Smooth muscle cell (in vitro differentiated cells): ENCODE results near the gene IFT52. TPM values are rescaled to one million over a fixed set of nuclear protein-coding genes. Genes with fewer than 3 reads are reported as not detected.

ENCODE experiments used
- DNase-seq: peaks from one replicate; lab custom pipeline; 2025; ENCODE audit not compliant: unreplicated experiment; lab: John Stamatoyannopoulos, UW
- H2AFZ ChIP-seq: fragments of 200-600 bp; sonication (generic); 2 replicates; pipeline ENCODE4 v1.6.0; 2016; ENCODE audit warnings: antibody characterized with exemption, low read depth, mild to moderate bottlenecking
- H3F3A ChIP-seq: fragments of 200-600 bp; sonication (generic); 2 replicates; pipeline ENCODE4 v1.6.0; 2017; ENCODE audit warnings: antibody characterized with exemption, low read depth
- H3K27ac ChIP-seq: fragments of 200-600 bp; sonication (generic); 2 replicates; pipeline ENCODE4 v1.5.1; 2016; ENCODE audit warnings: low read depth, mild to moderate bottlenecking
- H3K27me3 ChIP-seq: fragments of 200-600 bp; sonication (generic); 2 replicates; pipeline ENCODE4 v1.6.1; 2016; ENCODE audit warnings: low read depth, mild to moderate bottlenecking
- H3K36me3 ChIP-seq: fragments of 200-600 bp; sonication (generic); 2 replicates; pipeline ENCODE4 v1.5.1; 2016; ENCODE audit warnings: low read depth
- H3K4me1 ChIP-seq: fragments of 200-600 bp; sonication (generic); 2 replicates; pipeline ENCODE4 v1.5.1; 2016; ENCODE audit warnings: low read depth
- H3K4me2 ChIP-seq: fragments of 200-600 bp; sonication (generic); 2 replicates; pipeline ENCODE4 v1.6.0; 2016; ENCODE audit warnings: mild to moderate bottlenecking
- H3K4me3 ChIP-seq: fragments of 200-600 bp; sonication (generic); 2 replicates; pipeline ENCODE4 v1.5.1; 2016; ENCODE audit warnings: mild to moderate bottlenecking
- H3K79me2 ChIP-seq: fragments of 200-600 bp; sonication (generic); 2 replicates; pipeline ENCODE4 v1.6.0; 2016; ENCODE audit warnings: low read depth, mild to moderate bottlenecking
- H3K9ac ChIP-seq: fragments of 200-600 bp; sonication (generic); 2 replicates; pipeline ENCODE4 v1.6.0; 2016; ENCODE audit warnings: low read depth
- H3K9me3 ChIP-seq: fragments of 200-600 bp; sonication (generic); replicated peaks from 2 replicates; pipeline ENCODE4 v1.5.1; 2016; ENCODE audit warnings: low read depth
- H4K20me1 ChIP-seq: fragments of 200-600 bp; sonication (generic); 2 replicates; pipeline ENCODE4 v1.6.0; 2016; ENCODE audit warnings: low read depth
- CTCF ChIP-seq: fragments of 200-600 bp; sonication (generic); IDR thresholded peaks from 2 replicates; pipeline ENCODE4 v1.5.1; 2017; ENCODE audit warnings: borderline replicate concordance, mild to moderate bottlenecking, antibody characterized with exemption; ENCODE audit not compliant: insufficient read depth, poor library complexity, severe bottlenecking
- WGBS: methylation state at CpG from one replicate; pipeline ENCODE4 v1.1.7; 2016; ENCODE audit warnings: low lambda C conversion rate; 5-methylcytosine and 5-hydroxymethylcytosine counted together
- polyA plus RNA-seq: library from polyadenylated mRNA; unstranded; fragments of >200 nt; fragmentation: Nextera tagmentation; extraction: Ambion mirVana; gene quantifications from 2 replicates; pipeline ENCODE4 v1.2.1, GENCODE V29; 2016
- total RNA-seq: library from RNA; depleted of rRNA; stranded (reverse); fragments of >200 nt; gene quantifications from 2 replicates; pipeline ENCODE4 v1.2.3, GENCODE V29; 2014

Gene IFT52
- total and polyA plus RNA-seq, 2 experiments from 2014 or later = 46.5 to 51.0 TPM

GRCh38 chr20:43681991-43682410 is 91.3 kb downstream of the IFT52 start:
- H2AFZ ChIP-seq = no peak overlapping the region
- H3K4me2 ChIP-seq = no peak overlapping the region

GRCh38 chr20:43682446-43682845 is 91.7 kb downstream of the IFT52 start:
- H3K4me2 ChIP-seq = no peak overlapping the region
- TF ChIP-seq CTCF = no peak
- H3K4me3 ChIP-seq = no peak overlapping the region
- H3K79me2 ChIP-seq = no peaks in the 10 kb centered on the region
- H3K27me3 ChIP-seq = no peaks in the 10 kb centered on the region
- no peaks in the 10 kb centered on the region for H3F3A ChIP-seq
- WGBS = 95% methylated on average over 9 of the region's 9 CpGs
- no peak overlapping the region for H3K9ac ChIP-seq
- no peak overlapping the region for H3K27ac ChIP-seq
- H4K20me1 ChIP-seq = no peaks in the 10 kb centered on the region
- no peaks in the 10 kb centered on the region for H3K4me1 ChIP-seq
- H3K36me3 ChIP-seq = no peaks in the 10 kb centered on the region
- no peak for DNase-seq
- no peak overlapping the region for H2AFZ ChIP-seq
- H3K9me3 ChIP-seq = no peaks in the 10 kb centered on the region

More at GRCh38 chr20:43681991-43682410, 91.3 kb downstream of the IFT52 start:
- Histone ChIP-seq H4K20me1 (no peaks in the 10 kb centered on the region), H3K27me3 (no peaks in the 10 kb centered on the region), H3K27ac (no peak overlapping the region), H3K36me3 (no peaks in the 10 kb centered on the region), H3F3A (no peaks in the 10 kb centered on the region), H3K4me1 (no peaks in the 10 kb centered on the region), H3K4me3 (no peak overlapping the region), H3K79me2 (no peaks in the 10 kb centered on the region), H3K9me3 (no peaks in the 10 kb centered on the region), H3K9ac (no peak overlapping the region)
- TF ChIP-seq CTCF = no peak
- WGBS = 86% methylated on average over 2 of the region's 2 CpGs
- no peak for DNase-seq

DNA sequence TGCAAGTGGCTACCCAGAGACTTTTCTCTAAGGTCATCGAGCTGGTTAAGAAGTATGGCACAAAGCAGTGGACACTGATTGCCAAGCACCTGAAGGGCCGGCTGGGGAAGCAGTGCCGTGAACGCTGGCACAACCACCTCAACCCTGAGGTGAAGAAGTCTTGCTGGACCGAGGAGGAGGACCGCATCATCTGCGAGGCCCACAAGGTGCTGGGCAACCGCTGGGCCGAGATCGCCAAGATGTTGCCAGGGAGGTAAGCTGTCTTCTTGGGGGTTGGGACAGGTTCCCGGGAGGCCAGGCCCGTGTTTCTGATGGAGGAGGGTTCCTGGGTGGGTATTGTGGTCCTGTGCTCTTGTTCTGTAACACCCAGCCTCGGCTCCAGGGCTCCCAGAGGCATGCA is 96.1 kb downstream of the IFT52 start:
- Histone ChIP-seq H3K27me3 (no peaks in the 10 kb centered on the region), H3K79me2 (no peaks in the 10 kb centered on the region), H3K27ac (no peak overlapping the region), H4K20me1 (no peaks in the 10 kb centered on the region), H3K4me3 (no peak overlapping the region), H3K4me1 (no peaks in the 10 kb centered on the region), H3F3A (no peaks in the 10 kb centered on the region), H3K9ac (no peak overlapping the region), H2AFZ (no peak overlapping the region), H3K9me3 (no peaks in the 10 kb centered on the region), H3K36me3 (no peaks in the 10 kb centered on the region), H3K4me2 (no peak overlapping the region)
- DNase-seq = no peak
- no peak for TF ChIP-seq CTCF
- 97% methylated on average over 13 of the region's 13 CpGs for WGBS

DNA sequence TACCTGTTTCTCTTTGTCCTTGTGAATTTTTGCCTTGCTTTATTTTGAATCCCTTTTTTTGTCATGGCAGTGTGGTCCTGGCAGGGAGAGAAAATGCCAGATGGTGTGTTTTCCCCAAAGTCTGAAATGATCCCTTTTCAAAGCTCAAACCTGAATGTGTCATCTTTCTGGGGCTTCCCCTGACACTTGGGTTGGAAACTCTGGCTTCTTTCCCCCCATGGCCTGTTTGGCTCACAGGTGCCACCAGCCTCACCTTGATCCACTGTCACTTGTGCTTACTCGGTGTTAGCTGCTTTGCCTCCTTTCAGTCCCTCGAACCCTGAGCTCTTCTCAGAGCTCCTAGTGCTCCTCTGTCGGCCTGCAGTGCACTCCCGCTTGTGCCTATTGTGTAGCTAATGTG is 98.4 kb downstream of the IFT52 start:
- Histone ChIP-seq H3K79me2 (no peaks in the 10 kb centered on the region), H4K20me1 (no peaks in the 10 kb centered on the region), H3K4me2 (no peak overlapping the region), H3K9me3 (no peaks in the 10 kb centered on the region), H3K27ac (no peak overlapping the region), H2AFZ (no peak overlapping the region), H3F3A (no peaks in the 10 kb centered on the region), H3K9ac (no peak overlapping the region), H3K4me3 (no peak overlapping the region), H3K27me3 (no peaks in the 10 kb centered on the region), H3K36me3 (no peaks in the 10 kb centered on the region), H3K4me1 (no peaks in the 10 kb centered on the region)
- 92% methylated on average over 4 of the region's 4 CpGs for WGBS
- no peak for TF ChIP-seq CTCF
- DNase-seq = no peak
